Mesodermal cell (in vitro differentiated cells): ENCODE results near the gene COL27A1.
"Not testable (repeated sequence)": the region's sequence is repeated elsewhere in the genome, so short reads cannot be mapped to it uniquely, and the experiment has no call there.

Experiments used
- H3K27ac ChIP-seq: 2 replicates; pipeline ENCODE4 v1.7.0; 2013; ENCODE audit warnings: mild to moderate bottlenecking, low read depth, low read length, moderate library complexity; ENCODE audit not compliant: severe bottlenecking
- H3K36me3 ChIP-seq: 2 replicates; pipeline ENCODE4 v1.7.1; 2013; ENCODE audit warnings: mild to moderate bottlenecking, low read length, moderate library complexity; ENCODE audit not compliant: control insufficient read depth, insufficient read depth
- H3K4me1 ChIP-seq: one replicate; pipeline ENCODE4 v1.7.1; 2013; ENCODE audit warnings: mild to moderate bottlenecking, low read length; ENCODE audit not compliant: insufficient read depth, control insufficient read depth, poor library complexity, severe bottlenecking
- H3K4me3 ChIP-seq: 2 replicates; pipeline ENCODE4 v1.7.0; 2013; ENCODE audit warnings: low read length, control low read depth, mild to moderate bottlenecking; ENCODE audit not compliant: insufficient read depth, poor library complexity, severe bottlenecking; ENCODE audit errors: extremely low read depth
- H3K9me3 ChIP-seq: 2 replicates; pipeline ENCODE4 v1.7.1; 2013; ENCODE audit warnings: mild to moderate bottlenecking, low read length, moderate library complexity; ENCODE audit not compliant: control insufficient read depth
- WGBS, 2 experiments: methylation state at CpG; one replicate each; pipeline ENCODE4 v1.1.5; 2013; ENCODE audit warnings: missing lambda C conversion rate in 2 of 2; ENCODE audit not compliant: insufficient coverage in 2 of 2; 5-methylcytosine and 5-hydroxymethylcytosine counted together

Gene COL27A1

GRCh38 chr9:114124138-114124537 lies 31.2 kb upstream of the COL27A1 start:
- Histone ChIP-seq H3K9me3 (peaks cover 3% of the 10 kb centered on the region), H3K27ac (no peak overlapping the region), H3K4me3 (no peak overlapping the region), H3K36me3 (no peaks in the 10 kb centered on the region), H3K4me1 (no peaks in the 10 kb centered on the region)
- WGBS, 2 experiments = 50 to 56% methylated on average over 1 of the region's 1 CpG

- Histone ChIP-seq H3K4me3 (no peak overlapping the region), H3K9me3 (peaks cover 3% of the 10 kb centered on the region), H3K4me1 (no peaks in the 10 kb centered on the region), H3K27ac (no peak overlapping the region), H3K36me3 (no peaks in the 10 kb centered on the region)
- 93 to 98% methylated on average over 6 of the region's 13 CpGs for WGBS, 2 experiments
Observed at GRCh38 chr9:114124666-114125475, 30.5 kb upstream of the COL27A1 start.

GRCh38 chr9:114125476-114126013 lies 29.8 kb upstream of the COL27A1 start:
- H3K9me3 ChIP-seq = peaks cover 3% of the 10 kb centered on the region
- H3K4me3 ChIP-seq = no peak overlapping the region
- H3K36me3 ChIP-seq = no peaks in the 10 kb centered on the region
- no peak overlapping the region for H3K27ac ChIP-seq
- 81 to 93% methylated on average over 7 to 8 of the region's 10 CpGs for WGBS, 2 experiments
- H3K4me1 ChIP-seq = no peaks in the 10 kb centered on the region

GRCh38 chr9:114126247-114127060 lies 28.9 kb upstream of the COL27A1 start:
- Histone ChIP-seq H3K4me1 (no peaks in the 10 kb centered on the region), H3K4me3 (no peak overlapping the region), H3K36me3 (no peaks in the 10 kb centered on the region), H3K27ac (no peak overlapping the region), H3K9me3 (peaks cover 3% of the 10 kb centered on the region)
- 86 to 91% methylated on average over 10 to 13 of the region's 13 CpGs for WGBS, 2 experiments

- H3K4me3 ChIP-seq, H3K27ac ChIP-seq, H3K4me1 ChIP-seq, H3K36me3 ChIP-seq, H3K9me3 ChIP-seq: not testable (repeated sequence)
- 96 to 100% methylated on average over 1 to 2 of the region's 3 CpGs for WGBS, 2 experiments
Observed at GRCh38 chr9:114128759-114129158, 26.6 kb upstream of the COL27A1 start.

GRCh38 chr9:114130141-114130540 lies 25.2 kb upstream of the COL27A1 start:
- peaks cover 3% of the 10 kb centered on the region for H3K9me3 ChIP-seq
- no peak overlapping the region for H3K27ac ChIP-seq
- no peaks in the 10 kb centered on the region for H3K36me3 ChIP-seq
- no peak overlapping the region for H3K4me3 ChIP-seq
- WGBS, 2 experiments = 61 to 85% methylated on average over 3 to 7 of the region's 7 CpGs
- H3K4me1 ChIP-seq = no peaks in the 10 kb centered on the region

GRCh38 chr9:114130624-114131277 lies 24.6 kb upstream of the COL27A1 start:
- Histone ChIP-seq H3K36me3 (no peaks in the 10 kb centered on the region), H3K9me3 (peaks cover 3% of the 10 kb centered on the region), H3K4me1 (no peaks in the 10 kb centered on the region), H3K4me3 (no peak overlapping the region), H3K27ac (no peak overlapping the region)
- WGBS, 2 experiments = 93 to 100% methylated on average over 1 to 2 of the region's 4 CpGs

GRCh38 chr9:114131808-114132549 lies 23.4 kb upstream of the COL27A1 start:
- no peaks in the 10 kb centered on the region for H3K4me1 ChIP-seq
- 94 to 97% methylated on average over 5 to 7 of the region's 10 CpGs for WGBS, 2 experiments
- no peak overlapping the region for H3K4me3 ChIP-seq
- H3K36me3 ChIP-seq = no peaks in the 10 kb centered on the region
- no peak overlapping the region for H3K27ac ChIP-seq
- peaks cover 3% of the 10 kb centered on the region for H3K9me3 ChIP-seq

- WGBS, 2 experiments = 90 to 93% methylated on average over 7 of the region's 7 CpGs
- Histone ChIP-seq H3K36me3 (no peaks in the 10 kb centered on the region), H3K9me3 (peaks cover 2% of the 10 kb centered on the region), H3K4me3 (no peak overlapping the region), H3K4me1 (no peaks in the 10 kb centered on the region), H3K27ac (no peak overlapping the region)
Observed at GRCh38 chr9:114132550-114132918, 22.8 kb upstream of the COL27A1 start.

- no peaks in the 10 kb centered on the region for H3K36me3 ChIP-seq
- no peak overlapping the region for H3K27ac ChIP-seq
- 81 to 92% methylated on average over 4 of the region's 5 CpGs for WGBS, 2 experiments
- no peaks in the 10 kb centered on the region for H3K4me1 ChIP-seq
- H3K4me3 ChIP-seq = no peak overlapping the region
- H3K9me3 ChIP-seq = no peaks in the 10 kb centered on the region
Observed at GRCh38 chr9:114134827-114135396, 20.4 kb upstream of the COL27A1 start.
